GM19240 (cell line): ENCODE measurements around the gene PTPN23.

ENCODE experiments used
- DNase-seq: peaks from one replicate; pipeline ENCODE4 v3.0.0; 2011; ENCODE audit warnings: low spot score; ENCODE audit not compliant: insufficient read length

The PTPN23 gene

GRCh38 chr3:47419083-47420043 lies 38.5 kb downstream of the PTPN23 start:
- DNase-seq: no peak

GRCh38 chr3:47420044-47420430 lies 39.2 kb downstream of the PTPN23 start:
- DNase-seq: no peak

- peak; percentile 98 for DNase-seq
These were observed 40.0 kb downstream of the PTPN23 start for GRCh38 chr3:47420511-47421484.

- DNase-seq: no peak
These were observed 41.2 kb downstream of the PTPN23 start for GRCh38 chr3:47421741-47422649.

GRCh38 chr3:47422743-47423142 lies 41.9 kb downstream of the PTPN23 start:
- DNase-seq: no peak

- DNase-seq: no peak
These were observed 42.8 kb downstream of the PTPN23 start for GRCh38 chr3:47423548-47424145.

- DNase-seq: no peak
These were observed 43.9 kb downstream of the PTPN23 start for GRCh38 chr3:47424434-47425382.

GRCh38 chr3:47425383-47425778 lies 44.6 kb downstream of the PTPN23 start:
- DNase-seq: no peak

GRCh38 chr3:47425959-47426358 lies 45.1 kb downstream of the PTPN23 start:
- DNase-seq: no peak

- DNase-seq: no peak
These were observed 47.0 kb downstream of the PTPN23 start for GRCh38 chr3:47427866-47428265.

GRCh38 chr3:47428662-47429061 lies 47.8 kb downstream of the PTPN23 start:
- no peak for DNase-seq

GRCh38 chr3:47429476-47430270 lies 48.9 kb downstream of the PTPN23 start:
- no peak for DNase-seq

GRCh38 chr3:47430606-47431005 lies 49.8 kb downstream of the PTPN23 start:
- no peak for DNase-seq

- DNase-seq: no peak
These were observed 50.4 kb downstream of the PTPN23 start for GRCh38 chr3:47431225-47431624.

- no peak for DNase-seq
These were observed 51.9 kb downstream of the PTPN23 start for GRCh38 chr3:47432673-47433072.

GRCh38 chr3:47433796-47434195 lies 53.0 kb downstream of the PTPN23 start:
- DNase-seq: no peak

- DNase-seq: no peak
These were observed 54.0 kb downstream of the PTPN23 start for GRCh38 chr3:47434849-47435248.

- DNase-seq: no peak
These were observed 55.4 kb downstream of the PTPN23 start for GRCh38 chr3:47436180-47436579.

- DNase-seq: no peak
These were observed 59.3 kb downstream of the PTPN23 start for GRCh38 chr3:47440131-47440530.
